Activated B cell treated with CpG ODN at 0.5 μM for 24 hours (primary cell): ENCODE results near the gene HERC6. TPM values are rescaled to one million over a fixed set of nuclear protein-coding genes. Genes with fewer than 3 reads are reported as not detected.
"Not testable (repeated sequence)": the region's sequence is repeated elsewhere in the genome, so short reads cannot be mapped to it uniquely, and the experiment has no call there.

ENCODE experiments used
- ATAC-seq: fragments of 200-7000 bp; cut with Tn5 transposase; one replicate; pipeline ENCODE4 v1.10.0; 2021; ENCODE audit warnings: low read depth, mild to moderate bottlenecking, moderate library complexity
- CTCF ChIA-PET: fragments of 350-600 bp; sonication (Branson Sonifier 250); formaldehyde crosslinking; loops from one replicate; lab custom pipeline; 2021; ENCODE audit warnings: antibody characterized with exemption; lab: Charles Lee
- POLR2A ChIA-PET: fragments of 350-600 bp; sonication (Branson Sonifier 250); formaldehyde crosslinking; loops from one replicate; lab custom pipeline; 2021; ENCODE audit warnings: antibody characterized with exemption; lab: Charles Lee
- DNase-seq: peaks from one replicate; pipeline ENCODE4 v3.0.0; 2022
- H3K27ac Mint-ChIP-seq: one replicate; pipeline ENCODE4 v1.8.0; 2020; ENCODE audit warnings: mixed read lengths
- H3K27me3 Mint-ChIP-seq: one replicate; pipeline ENCODE4 v1.8.0; 2021; ENCODE audit warnings: mixed read lengths
- H3K36me3 Mint-ChIP-seq: one replicate; pipeline ENCODE4 v1.8.0; 2021; ENCODE audit warnings: low read depth, mixed read lengths
- H3K4me1 Mint-ChIP-seq: one replicate; pipeline ENCODE4 v1.8.0; 2021; ENCODE audit warnings: mixed read lengths
- H3K4me3 Mint-ChIP-seq: one replicate; pipeline ENCODE4 v1.8.0; 2020; ENCODE audit warnings: mild to moderate bottlenecking, mixed read lengths
- H3K9me3 Mint-ChIP-seq: one replicate; pipeline ENCODE4 v1.8.0; 2020; ENCODE audit warnings: mixed read lengths
- intact Hi-C: fragments of 100-400 bp; cut with micrococcal nuclease; formaldehyde crosslinking; loops from one replicate; pipeline ENCODE4 v1.15.1; 2024
- total RNA-seq: library from RNA; stranded (reverse); gene quantifications from 2 replicates; pipeline ENCODE4 v1.2.3, GENCODE V29; 2022
- TF ChIP-seq, protein P1 (sequence below): fragments of 200-600 bp; IDR thresholded peaks from one replicate; pipeline ENCODE4 v1.8.0; 2022; ENCODE audit warnings: antibody characterized with exemption, mild to moderate bottlenecking

HERC6 gene
- total RNA-seq, 1 donor from 2014 or later = 11.4 TPM

DNA sequence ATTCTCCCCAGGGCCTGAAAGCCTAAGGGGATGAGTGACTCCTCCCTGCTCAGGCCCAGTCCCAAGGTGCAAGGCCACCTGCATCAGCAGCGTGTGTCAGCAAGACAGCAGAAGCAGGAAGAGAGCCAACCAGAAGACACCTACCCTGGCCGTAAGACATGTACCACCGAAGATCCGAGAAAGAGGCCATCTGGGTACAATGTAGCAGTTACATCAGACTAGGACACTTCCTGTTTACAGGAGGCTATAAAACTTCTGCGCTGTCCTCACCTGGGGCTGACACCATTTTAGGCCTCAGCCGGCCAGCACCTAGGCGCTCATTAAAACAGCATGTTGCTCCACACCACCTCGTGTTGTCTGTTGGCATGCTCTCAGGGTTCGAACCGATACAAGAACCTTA lies 19.1 kb upstream of the HERC6 start:
- Mint-ChIP-seq H3K4me1 (no peaks in the 10 kb centered on the region), H3K27me3 (peaks cover 2% of the 10 kb centered on the region), H3K4me3 (no peak overlapping the region), H3K9me3 (peaks cover 10% of the 10 kb centered on the region), H3K27ac (no peak overlapping the region), H3K36me3 (no peaks in the 10 kb centered on the region)
- ATAC-seq (no peak), DNase-seq (no peak)
- intact Hi-C loops = no loop called here
- ChIA-PET POLR2A (no interaction called here), CTCF (no interaction called here)
- TF ChIP-seq, protein P1, sequence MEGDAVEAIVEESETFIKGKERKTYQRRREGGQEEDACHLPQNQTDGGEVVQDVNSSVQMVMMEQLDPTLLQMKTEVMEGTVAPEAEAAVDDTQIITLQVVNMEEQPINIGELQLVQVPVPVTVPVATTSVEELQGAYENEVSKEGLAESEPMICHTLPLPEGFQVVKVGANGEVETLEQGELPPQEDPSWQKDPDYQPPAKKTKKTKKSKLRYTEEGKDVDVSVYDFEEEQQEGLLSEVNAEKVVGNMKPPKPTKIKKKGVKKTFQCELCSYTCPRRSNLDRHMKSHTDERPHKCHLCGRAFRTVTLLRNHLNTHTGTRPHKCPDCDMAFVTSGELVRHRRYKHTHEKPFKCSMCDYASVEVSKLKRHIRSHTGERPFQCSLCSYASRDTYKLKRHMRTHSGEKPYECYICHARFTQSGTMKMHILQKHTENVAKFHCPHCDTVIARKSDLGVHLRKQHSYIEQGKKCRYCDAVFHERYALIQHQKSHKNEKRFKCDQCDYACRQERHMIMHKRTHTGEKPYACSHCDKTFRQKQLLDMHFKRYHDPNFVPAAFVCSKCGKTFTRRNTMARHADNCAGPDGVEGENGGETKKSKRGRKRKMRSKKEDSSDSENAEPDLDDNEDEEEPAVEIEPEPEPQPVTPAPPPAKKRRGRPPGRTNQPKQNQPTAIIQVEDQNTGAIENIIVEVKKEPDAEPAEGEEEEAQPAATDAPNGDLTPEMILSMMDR = no peak

DNA sequence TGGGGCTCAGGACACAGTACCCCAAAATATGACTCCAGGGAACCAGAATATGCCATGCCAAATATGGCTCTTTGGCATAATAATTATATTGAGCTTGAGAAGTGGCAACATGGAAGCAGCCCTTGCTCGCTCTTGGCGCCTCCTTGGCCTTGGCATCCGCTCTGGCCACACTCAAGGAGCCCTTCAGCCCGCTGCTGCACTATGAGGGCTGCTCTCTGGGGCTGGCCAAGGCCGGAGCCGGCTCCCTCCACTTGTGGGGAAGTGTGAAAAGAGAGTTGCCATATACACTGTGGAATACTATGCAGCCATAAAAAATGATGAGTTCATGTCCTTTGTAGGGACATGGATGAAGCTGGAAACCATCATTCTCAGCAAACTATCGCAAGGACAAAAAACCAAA lies 18.4 kb upstream of the HERC6 start:
- Mint-ChIP-seq H3K36me3 (no peaks in the 10 kb centered on the region), H3K27ac (no peak overlapping the region), H3K4me3 (no peak overlapping the region), H3K9me3 (peaks cover 11% of the 10 kb centered on the region), H3K27me3 (peaks cover 2% of the 10 kb centered on the region), H3K4me1 (no peaks in the 10 kb centered on the region)
- DNase-seq (no peak), ATAC-seq (no peak)
- CTCF ChIA-PET = no interaction called here
- TF ChIP-seq, protein P1 = no peak
- intact Hi-C loops = no loop called here
- POLR2A ChIA-PET = no interaction called here

DNA sequence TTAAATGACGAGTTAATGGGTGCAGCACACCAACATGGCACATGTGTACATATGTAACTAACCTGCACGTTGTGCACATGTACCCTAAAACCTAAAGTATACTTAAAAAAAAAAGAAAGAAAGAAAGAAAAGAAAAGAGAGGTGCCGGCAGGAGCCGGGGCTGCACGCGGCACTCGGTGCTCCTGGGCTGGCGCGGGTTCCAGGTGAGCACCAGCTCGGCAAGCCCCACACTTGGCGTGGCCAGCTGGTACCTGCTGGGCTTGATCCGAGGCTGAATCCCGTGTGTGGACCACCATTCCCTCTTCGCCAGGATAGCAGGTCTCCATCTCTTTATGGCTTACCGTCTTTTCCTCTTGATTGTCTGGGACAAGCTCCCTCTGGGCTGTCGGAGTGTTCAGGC lies 17.9 kb upstream of the HERC6 start:
- H3K4me1 Mint-ChIP-seq = no peaks in the 10 kb centered on the region
- ATAC-seq = no peak
- intact Hi-C loops = no loop called here
- TF ChIP-seq, protein P1 = no peak
- POLR2A ChIA-PET = no interaction called here
- no peak overlapping the region for H3K4me3 Mint-ChIP-seq
- H3K9me3 Mint-ChIP-seq = peaks cover 11% of the 10 kb centered on the region
- no peaks in the 10 kb centered on the region for H3K36me3 Mint-ChIP-seq
- CTCF ChIA-PET = no interaction called here
- peaks cover 2% of the 10 kb centered on the region for H3K27me3 Mint-ChIP-seq
- no peak overlapping the region for H3K27ac Mint-ChIP-seq
- DNase-seq = no peak

DNA sequence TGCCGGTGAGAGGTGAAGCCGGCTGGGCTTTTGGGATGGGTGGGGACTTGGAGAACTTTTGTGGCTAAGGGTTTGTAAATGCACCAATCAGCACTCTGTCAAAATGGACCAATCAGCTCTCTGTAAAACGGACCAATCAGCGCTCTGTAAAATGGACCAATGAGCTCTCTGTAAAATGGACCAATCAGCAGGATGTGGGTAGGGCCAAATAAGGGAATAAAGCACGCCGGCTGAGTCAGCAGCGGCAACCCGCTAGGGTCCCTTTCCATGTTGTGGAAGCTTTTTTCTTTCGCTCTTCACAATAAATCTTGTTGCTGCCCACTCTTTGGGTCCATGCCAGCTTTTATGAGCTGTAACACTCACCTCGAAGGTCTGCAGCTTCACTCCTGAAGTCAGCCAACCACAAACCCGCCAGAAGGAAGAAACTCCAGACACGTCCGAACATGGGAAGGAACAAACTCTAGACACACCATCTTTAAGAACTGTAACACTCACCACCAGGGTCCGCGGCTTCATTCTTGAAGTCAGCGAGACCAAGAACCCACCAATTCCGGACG lies 17.4 kb upstream of the HERC6 start:
- H3K36me3 Mint-ChIP-seq, H3K4me3 Mint-ChIP-seq, ATAC-seq, intact Hi-C loops, POLR2A ChIA-PET, H3K27ac Mint-ChIP-seq, H3K27me3 Mint-ChIP-seq, H3K4me1 Mint-ChIP-seq, DNase-seq: not testable (repeated sequence)
- peaks cover 11% of the 10 kb centered on the region for H3K9me3 Mint-ChIP-seq
- CTCF ChIA-PET = interaction anchor here (0.7 kb wide), 1 partner anchor 41 kb away, joined by 3 read pairs; no protein-coding TSS in a partner anchor

DNA sequence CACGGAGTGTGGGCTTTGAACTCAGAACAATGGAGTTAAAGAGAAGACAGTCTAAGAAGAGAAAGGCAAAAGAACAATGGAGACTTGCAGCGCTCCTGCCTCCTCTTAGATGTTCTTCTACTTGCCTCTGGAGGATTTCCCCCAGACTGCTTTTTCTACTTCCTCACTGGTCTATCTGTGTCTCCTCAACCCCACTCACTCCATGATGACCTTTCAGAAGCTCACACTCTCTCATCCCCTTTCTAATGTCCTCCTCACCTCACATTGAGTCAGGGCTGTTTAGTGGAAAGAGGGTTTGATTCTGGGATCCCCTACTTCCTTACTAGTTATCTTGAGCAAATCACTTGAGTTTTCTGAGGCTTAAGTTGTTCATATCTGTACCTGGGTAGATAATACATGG lies 12.2 kb upstream of the HERC6 start:
- TF ChIP-seq, protein P1 = no peak
- Mint-ChIP-seq H3K4me3 (no peak overlapping the region), H3K4me1 (no peaks in the 10 kb centered on the region), H3K27ac (no peak overlapping the region), H3K27me3 (peaks cover 2% of the 10 kb centered on the region), H3K36me3 (no peaks in the 10 kb centered on the region), H3K9me3 (peaks cover 9% of the 10 kb centered on the region)
- CTCF ChIA-PET = no interaction called here
- ATAC-seq = no peak
- POLR2A ChIA-PET = no interaction called here
- intact Hi-C loops = no loop called here
- no peak for DNase-seq

DNA sequence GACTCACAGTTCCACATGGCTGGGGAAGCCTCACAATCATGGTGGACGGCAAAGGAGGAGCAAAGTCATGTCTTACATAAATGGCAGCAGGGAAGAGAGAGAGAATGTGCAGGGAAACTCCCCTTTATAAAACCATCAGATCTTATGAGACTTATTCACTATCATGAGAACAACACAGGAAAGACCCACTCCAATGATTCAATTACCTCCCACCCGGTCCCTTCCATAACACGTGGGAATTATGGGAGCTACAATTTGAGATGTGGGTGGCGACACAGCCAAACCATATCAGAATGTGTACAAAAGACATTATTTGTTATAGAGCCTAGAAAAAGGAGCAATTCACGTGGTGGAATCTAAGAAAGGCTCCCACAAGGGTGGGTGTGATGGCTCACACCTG lies 10.8 kb upstream of the HERC6 start:
- Mint-ChIP-seq H3K36me3 (no peaks in the 10 kb centered on the region), H3K9me3 (peaks cover 8% of the 10 kb centered on the region), H3K4me1 (no peaks in the 10 kb centered on the region), H3K27ac (no peak overlapping the region), H3K4me3 (no peak overlapping the region), H3K27me3 (peaks cover 2% of the 10 kb centered on the region)
- CTCF ChIA-PET = interaction anchor here (1.7 kb wide), 1 partner anchor 9 kb away, joined by 3 read pairs; no protein-coding TSS in a partner anchor
- TF ChIP-seq, protein P1 = no peak
- POLR2A ChIA-PET = no interaction called here
- no peak for ATAC-seq
- DNase-seq = no peak
- intact Hi-C loops = no loop called here

DNA sequence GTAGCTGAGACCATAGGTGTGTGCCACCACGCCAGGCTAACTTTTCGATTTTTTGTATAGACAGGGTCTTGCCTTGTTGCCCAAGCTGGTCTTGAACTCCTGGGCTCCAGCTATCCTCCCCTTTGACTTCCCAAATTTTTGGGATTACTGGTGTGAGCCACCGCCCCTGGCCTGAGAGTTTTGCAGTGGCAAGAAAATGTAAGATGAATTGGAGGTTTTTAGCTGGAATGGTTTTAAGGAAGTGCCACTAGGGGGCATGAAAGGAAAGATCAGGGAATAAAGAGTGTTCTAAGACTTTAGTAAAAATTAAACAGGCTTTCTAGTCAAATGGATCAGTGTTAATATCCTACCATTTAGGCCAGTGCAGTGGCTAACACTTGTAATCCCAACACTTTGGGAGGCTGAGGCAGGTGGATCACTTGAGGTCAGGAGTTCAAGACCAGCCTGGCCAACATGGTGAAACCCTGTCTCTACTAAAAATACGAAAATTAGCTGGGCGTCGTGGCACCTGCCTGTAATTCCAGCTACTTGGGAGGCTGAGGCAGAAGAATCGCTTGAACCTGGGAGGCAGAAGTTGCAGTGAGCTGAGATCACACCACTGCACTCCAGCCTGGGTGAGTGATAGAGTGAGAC lies 9.4 kb upstream of the HERC6 start:
- not testable (repeated sequence) for H3K27me3 Mint-ChIP-seq, H3K9me3 Mint-ChIP-seq, ATAC-seq, H3K4me3 Mint-ChIP-seq, H3K36me3 Mint-ChIP-seq, H3K27ac Mint-ChIP-seq, H3K4me1 Mint-ChIP-seq, DNase-seq
- ChIA-PET POLR2A (interaction anchor here (0.7 kb wide), 1 partner anchor 155 kb away, joined by 3 read pairs; no protein-coding TSS in a partner anchor), CTCF (interaction anchor here (0.9 to 1.5 kb wide), 6 partner anchors 10 to 150 kb away, joined by 3 to 10 read pairs (median 4); partner anchors contain the start of genes HERC6 and PPM1K)
- intact Hi-C loops = loop anchor here (1.0 kb wide), 2 partner anchors 146 to 150 kb away; no protein-coding TSS in a partner anchor
